GM13977 (cell line): ENCODE data around the gene KRT9.
"Not testable (repeated sequence)": the region's sequence is repeated elsewhere in the genome, so short reads cannot be mapped to it uniquely, and the experiment has no call there.

Source experiments
- DNase-seq: peaks from one replicate; pipeline ENCODE4 v3.0.0; 2012; ENCODE audit warnings: low spot score
- CTCF ChIP-seq: IDR thresholded peaks from 2 replicates; pipeline ENCODE4 v1.5.1; 2012; ENCODE audit warnings: mild to moderate bottlenecking, control low read depth; ENCODE audit not compliant: insufficient read depth; ENCODE audit errors: extremely low read depth, missing control alignments
- in situ Hi-C: fragments of 300-500 bp; cut with MboI; formaldehyde crosslinking; loops from one replicate; pipeline ENCODE4 v1.12.0; 2022; ENCODE audit warnings: low sequenced_read_pairs, low pct_unique_long_range_greater_than_20kb, mixed read lengths, inconsistent platforms; ENCODE audit not compliant: unreplicated experiment

KRT9 gene

GRCh38 chr17:41610965-41611640 lies 39.2 kb upstream of the KRT9 start:
- no peak for TF ChIP-seq CTCF
- DNase-seq: no peak
- in situ Hi-C loops: no loop called here

- in situ Hi-C loops, DNase-seq: not testable (repeated sequence)
- peak; percentile 23 for TF ChIP-seq CTCF
These were observed 38.2 kb upstream of the KRT9 start for GRCh38 chr17:41610061-41610517.

- DNase-seq, in situ Hi-C loops: not testable (repeated sequence)
These were observed 35.1 kb upstream of the KRT9 start for GRCh38 chr17:41606930-41607329.

- no peak for TF ChIP-seq CTCF
- no peak for DNase-seq
- in situ Hi-C loops: no loop called here
These were observed 30.7 kb upstream of the KRT9 start for GRCh38 chr17:41602524-41602923.

DNA sequence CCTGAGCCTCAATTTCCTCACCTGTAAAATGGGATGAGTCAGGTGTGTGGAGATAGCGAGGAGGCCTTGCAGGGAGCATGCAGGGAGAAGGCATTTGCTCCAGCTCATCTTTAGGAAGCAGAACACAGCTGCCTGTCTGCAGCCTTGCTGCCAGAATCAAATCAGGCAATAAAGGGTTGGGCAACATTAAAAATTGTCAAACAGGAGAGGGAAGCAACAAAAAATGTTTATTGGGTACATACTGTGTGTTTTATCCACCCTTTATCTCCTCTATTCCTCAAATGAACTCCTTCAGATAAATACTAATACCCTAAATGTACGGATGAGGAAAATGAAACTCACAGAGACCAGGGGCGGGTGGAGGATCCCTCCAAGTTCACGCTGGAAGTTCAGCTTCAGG lies 28.5 kb upstream of the KRT9 start:
- no peak for TF ChIP-seq CTCF
- no peak for DNase-seq
- in situ Hi-C loops: no loop called here

DNA sequence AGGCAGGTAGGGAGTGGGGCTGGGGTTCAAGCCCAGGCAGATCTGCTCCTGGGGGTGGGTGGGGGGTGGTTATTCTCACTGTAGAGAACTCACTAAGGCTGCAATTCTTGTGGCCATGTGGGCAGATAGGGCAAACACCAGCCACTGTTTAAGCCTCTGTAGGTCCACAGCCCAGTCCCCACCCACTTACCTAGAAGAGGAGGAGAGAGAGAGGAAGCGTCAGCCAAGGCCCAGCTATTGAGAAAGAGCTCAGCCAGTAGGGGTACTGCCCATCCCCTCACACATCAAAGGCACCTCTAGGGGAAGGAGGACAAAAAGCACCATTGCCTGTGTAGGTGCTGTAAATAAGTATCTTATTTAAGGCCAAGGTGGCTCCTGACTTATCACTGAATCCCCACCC lies 27.8 kb upstream of the KRT9 start:
- no peak for DNase-seq
- no peak for TF ChIP-seq CTCF
- in situ Hi-C loops: loop anchor here (25.0 kb wide), 1 partner anchor 112 kb away; the partner anchor contains the start of genes KRT35 and KRT36

- TF ChIP-seq CTCF: no peak
- no peak for DNase-seq
- in situ Hi-C loops: loop anchor here (25.0 kb wide), 1 partner anchor 108 kb away; the partner anchor contains the start of genes KRT35 and KRT36
These were observed 23.7 kb upstream of the KRT9 start for GRCh38 chr17:41595585-41595984.
